Measurements from ENCODE around the gene SYNDIG1L. TPM values are rescaled to one million over a fixed set of nuclear protein-coding genes. Genes with fewer than 3 reads are reported as not detected.

SYNDIG1L gene
- total and polyA plus RNA-seq, 2 of the 4 experiments (the other 2 are of a cell fraction) = not detected

- no peak overlapping the region for H2AFZ ChIP-seq (replicated peaks; ENCODE audit: low read length, poor library complexity)
- H3K14ac ChIP-seq (replicated peaks; ENCODE audit: low read depth, low read length) = no peak overlapping the region
- H4K5ac ChIP-seq (ENCODE audit: low read depth, low read length) = no peak overlapping the region
- no peak for TF ChIP-seq CTCF (conservative IDR thresholded peaks at IDR 0.05; ENCODE audit: low read depth, low read length)
- ChIA-PET POLR2A (ENCODE audit: unreplicated experiment) (no interaction called here), CTCF (no interaction called here)
- in situ Hi-C loops (cut with MboI; ENCODE audit: low sequenced_read_pairs) = no loop called here
- no peak overlapping the region for H3K9ac ChIP-seq (ENCODE audit: low read depth, low read length)
- dilution Hi-C loops (cut with HindIII; ENCODE audit: low sequenced_read_pairs, unreplicated experiment) = no loop called here
- no peaks in the 10 kb centered on the region for H3K9me1 ChIP-seq (ENCODE audit: insufficient read depth, low read length)
- H2BK120ac ChIP-seq (ENCODE audit: low read depth, low read length) = no peak overlapping the region
- BruUV-seq (replicated peaks) = no TSS peak
- peaks cover 50% of the 10 kb centered on the region for H3K27me3 ChIP-seq (ENCODE audit: control insufficient read depth, insufficient read depth, low read length)
- no peak overlapping the region for H3K27ac ChIP-seq (ENCODE audit: insufficient read depth, low read length)
- H2AK9ac ChIP-seq (replicated peaks; ENCODE audit: low read depth, low read length, poor library complexity) = no peak overlapping the region
- no peak for DNase-seq
- no peaks in the 10 kb centered on the region for H3K36me3 ChIP-seq (ENCODE audit: control insufficient read depth, insufficient read depth, low read length)
- no peak overlapping the region for H2BK20ac ChIP-seq (ENCODE audit: low read depth, low read length)
- H3K4me3 ChIP-seq (ENCODE audit: insufficient read depth, low read depth, low read length) = no peak overlapping the region
- no peak for ATAC-seq (ENCODE audit: low read depth)
- no peak overlapping the region for H3K18ac ChIP-seq (ENCODE audit: low read depth, low read length)
- H3K4me2 ChIP-seq (ENCODE audit: low read depth, low read length) = no peak overlapping the region
- H3K56ac ChIP-seq (ENCODE audit: extremely low read depth, insufficient read depth, low read length) = no peak overlapping the region
- no peak overlapping the region for H4K8ac ChIP-seq (ENCODE audit: low read depth in 2 of 2, low read length in 2 of 2)
- H2BK15ac ChIP-seq (ENCODE audit: low read depth, low read length) = no peak overlapping the region
- H3K23ac ChIP-seq (ENCODE audit: low read depth, low read length) = no peak overlapping the region
- no CpG with 5 or more reads among the region's 3 CpGs for WGBS, 2 experiments (ENCODE audit: extremely low coverage in 2 of 2, insufficient read length in 1 of 2)
- no peak overlapping the region for H3K4ac ChIP-seq (ENCODE audit: low read depth, low read length)
- H4K20me1 ChIP-seq (ENCODE audit: insufficient read depth, low read length) = no peaks in the 10 kb centered on the region
- H3K79me1 ChIP-seq (ENCODE audit: low read depth in 1 of 2, low read length in 2 of 2) = no peaks in the 10 kb centered on the region
- no peaks in the 10 kb centered on the region; the same call in 1 of the 2 replicates for H3K4me1 ChIP-seq (ENCODE audit: control insufficient read depth, insufficient read depth, low read length)
- no peaks in the 10 kb centered on the region for H3K9me3 ChIP-seq (ENCODE audit: control insufficient read depth, insufficient read depth, low read length)
- H2AK5ac ChIP-seq (ENCODE audit: low read depth, low read length) = no peak overlapping the region
- H4K91ac ChIP-seq (ENCODE audit: insufficient read depth, low read depth, low read length) = no peak overlapping the region
- intact Hi-C loops (cut with micrococcal nuclease) = no loop called here
- no peak overlapping the region for H2BK5ac ChIP-seq (ENCODE audit: low read depth, low read length, poor library complexity, severe bottlenecking)
Observed at GRCh38 chr14:74464785-74465184, 38.8 kb upstream of the SYNDIG1L start.
